Activated T-cell treated with anti-CD3 and anti-CD28 coated beads, Interleukin-2, amount 50 U/mL, for 1 hour (primary cell): ENCODE results near the gene FOXC1.

ENCODE experiments used
- DNase-seq: peaks from one replicate; pipeline ENCODE4 v3.0.0-alpha.2; 2020

FOXC1 gene

GRCh38 chr6:1624851-1625781 is 15.4 kb downstream of the FOXC1 start:
- DNase-seq, result no peak

- DNase-seq, result no peak
Measured at GRCh38 chr6:1625794-1626435, 16.2 kb downstream of the FOXC1 start.

- no peak for DNase-seq
Measured at GRCh38 chr6:1626481-1626880, 16.8 kb downstream of the FOXC1 start.

- no peak for DNase-seq
Measured at GRCh38 chr6:1627827-1628560, 18.3 kb downstream of the FOXC1 start.

- no peak for DNase-seq
Measured at GRCh38 chr6:1629316-1629715, 19.6 kb downstream of the FOXC1 start.

GRCh38 chr6:1630212-1630770 is 20.6 kb downstream of the FOXC1 start:
- DNase-seq, result no peak

GRCh38 chr6:1630771-1631217 is 21.1 kb downstream of the FOXC1 start:
- DNase-seq, result no peak

- DNase-seq, result no peak
Measured at GRCh38 chr6:1631251-1631650, 21.5 kb downstream of the FOXC1 start.

GRCh38 chr6:1633366-1634021 is 23.8 kb downstream of the FOXC1 start:
- DNase-seq, result no peak

- DNase-seq, result no peak
Measured at GRCh38 chr6:1634081-1634480, 24.4 kb downstream of the FOXC1 start.

- DNase-seq, result no peak
Measured at GRCh38 chr6:1635305-1636010, 25.7 kb downstream of the FOXC1 start.

- DNase-seq, result no peak
Measured at GRCh38 chr6:1636272-1636825, 26.6 kb downstream of the FOXC1 start.

- DNase-seq, result no peak
Measured at GRCh38 chr6:1636971-1637871, 27.5 kb downstream of the FOXC1 start.

GRCh38 chr6:1639430-1639829 is 29.7 kb downstream of the FOXC1 start:
- DNase-seq, result no peak

- DNase-seq, result no peak
Measured at GRCh38 chr6:1640476-1640875, 30.8 kb downstream of the FOXC1 start.

GRCh38 chr6:1641343-1641885 is 31.7 kb downstream of the FOXC1 start:
- DNase-seq, result no peak

GRCh38 chr6:1643111-1643510 is 33.4 kb downstream of the FOXC1 start:
- no peak for DNase-seq

GRCh38 chr6:1643830-1644445 is 34.2 kb downstream of the FOXC1 start:
- no peak for DNase-seq

- DNase-seq, result no peak
Measured at GRCh38 chr6:1644516-1645060, 34.9 kb downstream of the FOXC1 start.
